ENCODE results near the gene PLCB1.

DNA sequence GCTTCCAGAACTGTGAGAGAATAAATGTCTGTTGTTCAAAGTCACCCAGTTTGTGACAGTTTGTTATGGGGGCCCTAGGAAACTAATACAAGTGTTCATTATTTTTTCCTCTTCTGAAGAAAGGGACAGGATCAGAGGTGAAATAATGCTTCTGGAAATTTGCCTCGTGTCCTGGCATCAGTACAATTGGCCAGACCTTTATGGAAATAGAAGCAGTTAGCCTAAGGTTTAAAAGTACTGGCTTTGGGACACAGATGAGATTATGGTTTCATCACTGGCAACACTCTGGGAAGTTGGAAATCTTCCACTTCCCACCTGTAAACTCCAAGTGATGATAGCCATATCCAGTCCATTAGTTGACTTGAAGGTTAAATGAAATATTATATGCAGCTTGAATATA is 88.7 kb downstream of the PLCB1 start:
- TF ChIP-seq, protein P1, sequence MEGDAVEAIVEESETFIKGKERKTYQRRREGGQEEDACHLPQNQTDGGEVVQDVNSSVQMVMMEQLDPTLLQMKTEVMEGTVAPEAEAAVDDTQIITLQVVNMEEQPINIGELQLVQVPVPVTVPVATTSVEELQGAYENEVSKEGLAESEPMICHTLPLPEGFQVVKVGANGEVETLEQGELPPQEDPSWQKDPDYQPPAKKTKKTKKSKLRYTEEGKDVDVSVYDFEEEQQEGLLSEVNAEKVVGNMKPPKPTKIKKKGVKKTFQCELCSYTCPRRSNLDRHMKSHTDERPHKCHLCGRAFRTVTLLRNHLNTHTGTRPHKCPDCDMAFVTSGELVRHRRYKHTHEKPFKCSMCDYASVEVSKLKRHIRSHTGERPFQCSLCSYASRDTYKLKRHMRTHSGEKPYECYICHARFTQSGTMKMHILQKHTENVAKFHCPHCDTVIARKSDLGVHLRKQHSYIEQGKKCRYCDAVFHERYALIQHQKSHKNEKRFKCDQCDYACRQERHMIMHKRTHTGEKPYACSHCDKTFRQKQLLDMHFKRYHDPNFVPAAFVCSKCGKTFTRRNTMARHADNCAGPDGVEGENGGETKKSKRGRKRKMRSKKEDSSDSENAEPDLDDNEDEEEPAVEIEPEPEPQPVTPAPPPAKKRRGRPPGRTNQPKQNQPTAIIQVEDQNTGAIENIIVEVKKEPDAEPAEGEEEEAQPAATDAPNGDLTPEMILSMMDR (IDR thresholded peaks at IDR 0.05; ENCODE audit: low read length), result no peak
- no peak for TF ChIP-seq EZH2 (IDR thresholded peaks at IDR 0.05; ENCODE audit: borderline replicate concordance, low read length)
